SK-N-SH (cell line): Measurements from ENCODE around the gene CDK4. TPM values are rescaled to one million over a fixed set of nuclear protein-coding genes. Genes with fewer than 3 reads are reported as not detected.

Source experiments
- CTCF ChIA-PET: fragments of 300-600, 350-600 bp; formaldehyde crosslinking; extraction: SDS; loops from one replicate; lab custom pipeline; 2021; lab: Yijun Ruan, JAX
- POLR2A ChIA-PET: fragments of 350-600 bp; sonication (Branson Sonifier 250); formaldehyde crosslinking; extraction: SDS; loops from one replicate; lab custom pipeline; 2020; ENCODE audit warnings: antibody characterized with exemption, inconsistent platforms; lab: Yijun Ruan, JAX
- DNase-seq: peaks from one replicate; pipeline ENCODE4 v3.0.0; 2012
- H2AFZ ChIP-seq: fragments of 200-600 bp; sonication (generic); 2 replicates; pipeline ENCODE4 v1.8.1; 2016; ENCODE audit warnings: antibody characterized with exemption, mild to moderate bottlenecking, low read depth
- H3F3A ChIP-seq: fragments of 200-600 bp; sonication (generic); replicated peaks from 2 replicates; pipeline ENCODE3; 2016; ENCODE audit warnings: antibody characterized with exemption, mild to moderate bottlenecking; ENCODE audit not compliant: insufficient read depth
- H3K27ac ChIP-seq, 2 experiments: fragments of 200-500 bp in 1 of 2; fragments of 200-600 bp in 1 of 2; sonication (Bioruptor generic) in 1 of 2; sonication (generic), shearing (Covaris generic) in 1 of 2; 2 replicates each; pipeline versions ENCODE4 v1.5.1 to v1.6.1; 2014 to 2016; ENCODE audit warnings: low read depth in 2 of 2, inconsistent platforms in 1 of 2, low read length in 1 of 2, mild to moderate bottlenecking in 1 of 2, mixed read lengths in 1 of 2
- H3K27me3 ChIP-seq: fragments of 200-600 bp; sonication (generic), shearing (Covaris generic); 2 replicates; pipeline ENCODE4 v1.6.1; 2016; ENCODE audit warnings: mixed run types; ENCODE audit not compliant: insufficient read depth
- H3K36me3 ChIP-seq, 2 experiments: fragments of 200-500 bp in 1 of 2; fragments of 200-600 bp in 1 of 2; sonication (Bioruptor generic) in 1 of 2; sonication (generic) in 1 of 2; replicated peaks in 1 of 2; 2 replicates each; pipeline versions ENCODE3 to v1.5.1; 2014 to 2016; ENCODE audit warnings: low read length in 1 of 2, mild to moderate bottlenecking in 1 of 2; ENCODE audit not compliant: insufficient read depth in 2 of 2, control insufficient read depth in 1 of 2
- H3K4me1 ChIP-seq, 2 experiments: fragments of 200-500 bp in 1 of 2; fragments of 200-600 bp in 1 of 2; sonication (Bioruptor generic) in 1 of 2; sonication (generic), shearing (Covaris generic) in 1 of 2; 2 replicates each; pipeline versions ENCODE4 v1.5.1 to v1.6.1; 2014 to 2016; ENCODE audit warnings: low read depth in 1 of 2, low read length in 1 of 2, mixed run types in 1 of 2; ENCODE audit not compliant: insufficient read depth in 2 of 2, control insufficient read depth in 1 of 2
- H3K4me2 ChIP-seq: fragments of 200-600 bp; sonication (generic), shearing (Covaris generic); 2 replicates; pipeline ENCODE4 v1.6.1; 2017; ENCODE audit warnings: mixed run types
- H3K4me3 ChIP-seq, 2 experiments: fragments of 200-500 bp in 1 of 2; fragments of 200-600 bp in 1 of 2; sonication (Bioruptor generic) in 1 of 2; sonication (generic), shearing (Covaris generic) in 1 of 2; 2 replicates each; pipeline versions ENCODE4 v1.5.1 to v1.8.1; 2014 to 2016; ENCODE audit warnings: low read depth in 2 of 2, inconsistent platforms in 1 of 2, low read length in 1 of 2, mild to moderate bottlenecking in 1 of 2, mixed read lengths in 1 of 2, moderate library complexity in 1 of 2
- H3K79me2 ChIP-seq: fragments of 200-600 bp; sonication (generic); 2 replicates; pipeline ENCODE4 v1.8.1; 2017; ENCODE audit warnings: mild to moderate bottlenecking; ENCODE audit not compliant: insufficient read depth
- H3K9ac ChIP-seq: fragments of 200-600 bp; sonication (generic); 2 replicates; pipeline ENCODE4 v1.6.1; 2017; ENCODE audit warnings: mixed run types
- H3K9me2 ChIP-seq: fragments of 200-600 bp; sonication (generic); 2 replicates; pipeline ENCODE4 v1.6.1; 2017; ENCODE audit warnings: mixed run types
- H3K9me3 ChIP-seq: fragments of 200-600 bp; sonication (generic); 2 replicates; pipeline ENCODE4 v1.6.1; 2017; ENCODE audit warnings: mixed run types, mild to moderate bottlenecking, moderate library complexity
- H4K20me1 ChIP-seq: fragments of 200-600 bp; sonication (generic); 2 replicates; pipeline ENCODE4 v1.6.1; 2017; ENCODE audit warnings: mild to moderate bottlenecking, mixed run types; ENCODE audit not compliant: insufficient read depth
- EP300 ChIP-seq, 2 experiments: IDR thresholded peaks; 2 replicates each; pipeline versions ENCODE4 v1.4.0 to v1.6.1; 2012; ENCODE audit warnings: borderline replicate concordance in 1 of 2, low read depth in 1 of 2, low read length in 1 of 2
- FOXJ3 ChIP-seq: sonication (generic); formaldehyde crosslinking; IDR thresholded peaks from 2 replicates; pipeline ENCODE4 v1.5.1; 2020; ENCODE audit warnings: mild to moderate bottlenecking, missing genetic modification reagents
- GATA2 ChIP-seq: sonication (generic); formaldehyde crosslinking; IDR thresholded peaks from 2 replicates; pipeline ENCODE4 v1.5.0; 2020; ENCODE audit warnings: mild to moderate bottlenecking, missing genetic modification reagents
- MXI1 ChIP-seq: IDR thresholded peaks from 2 replicates; pipeline ENCODE4 v1.6.1; 2012; ENCODE audit warnings: mild to moderate bottlenecking, low read depth, low read length, improper control_type of control experiment
- POLR2AphosphoS5 ChIP-seq: IDR thresholded peaks from 2 replicates; pipeline ENCODE4 v1.6.1; 2012; ENCODE audit warnings: low read depth, low read length
- RFX5 ChIP-seq: IDR thresholded peaks from 2 replicates; pipeline ENCODE4 v1.6.1; 2012; ENCODE audit warnings: mild to moderate bottlenecking, improper control_type of control experiment, low read length
- RXRA ChIP-seq: IDR thresholded peaks from 2 replicates; pipeline ENCODE4 v1.4.0; 2012; ENCODE audit warnings: low read depth, mild to moderate bottlenecking, borderline replicate concordance
- SIN3A ChIP-seq: IDR thresholded peaks from 2 replicates; pipeline ENCODE4 v1.6.1; 2012; ENCODE audit warnings: low read depth, mild to moderate bottlenecking, low read length, moderate library complexity, borderline replicate concordance
- SMC3 ChIP-seq: IDR thresholded peaks from 2 replicates; pipeline ENCODE4 v1.6.1; 2012; ENCODE audit warnings: low read depth, low read length, improper control_type of control experiment
- TCF12 ChIP-seq: IDR thresholded peaks from 2 replicates; pipeline ENCODE4 v1.4.0; 2012
- WGBS: methylation state at CpG from one replicate; pipeline ENCODE4 v1.1.6; 2017; ENCODE audit warnings: low lambda C conversion rate; 5-methylcytosine and 5-hydroxymethylcytosine counted together
- polyA plus RNA-seq, 3 experiments: library from polyadenylated mRNA; depleted of rRNA; stranded (reverse); fragments of >200 nt; gene quantifications; 2 replicates each; pipeline ENCODE4 v1.2.3, GENCODE V29; 2012
- TF ChIP-seq, protein P1 (sequence below): fragments of 150-350 bp; IDR thresholded peaks from 2 replicates; pipeline ENCODE4 v1.6.1; 2016; ENCODE audit warnings: mild to moderate bottlenecking, low read depth, low read length
- TF ChIP-seq, protein P2 (sequence below): fragments of 150-350 bp; IDR thresholded peaks from 2 replicates; pipeline ENCODE4 v1.6.1; 2017; ENCODE audit warnings: antibody characterized with exemption, low read length, low read depth, borderline replicate concordance
- TF ChIP-seq, protein P3 (sequence below): IDR thresholded peaks from 2 replicates; pipeline ENCODE4 v1.6.1; 2012; ENCODE audit warnings: mild to moderate bottlenecking, low read depth, low read length, moderate library complexity
- TF ChIP-seq, protein P4 (sequence below): IDR thresholded peaks from 2 replicates; pipeline ENCODE4 v1.4.0; 2012; ENCODE audit warnings: low read depth
- TF ChIP-seq, protein P5 (sequence below): IDR thresholded peaks from 2 replicates; pipeline ENCODE4 v1.4.0; 2012; ENCODE audit warnings: low read depth, borderline replicate concordance

The CDK4 gene
- polyA plus RNA-seq, 1 of the 3 experiments (the other 2 are of a cell fraction), result 324 TPM

DNA sequence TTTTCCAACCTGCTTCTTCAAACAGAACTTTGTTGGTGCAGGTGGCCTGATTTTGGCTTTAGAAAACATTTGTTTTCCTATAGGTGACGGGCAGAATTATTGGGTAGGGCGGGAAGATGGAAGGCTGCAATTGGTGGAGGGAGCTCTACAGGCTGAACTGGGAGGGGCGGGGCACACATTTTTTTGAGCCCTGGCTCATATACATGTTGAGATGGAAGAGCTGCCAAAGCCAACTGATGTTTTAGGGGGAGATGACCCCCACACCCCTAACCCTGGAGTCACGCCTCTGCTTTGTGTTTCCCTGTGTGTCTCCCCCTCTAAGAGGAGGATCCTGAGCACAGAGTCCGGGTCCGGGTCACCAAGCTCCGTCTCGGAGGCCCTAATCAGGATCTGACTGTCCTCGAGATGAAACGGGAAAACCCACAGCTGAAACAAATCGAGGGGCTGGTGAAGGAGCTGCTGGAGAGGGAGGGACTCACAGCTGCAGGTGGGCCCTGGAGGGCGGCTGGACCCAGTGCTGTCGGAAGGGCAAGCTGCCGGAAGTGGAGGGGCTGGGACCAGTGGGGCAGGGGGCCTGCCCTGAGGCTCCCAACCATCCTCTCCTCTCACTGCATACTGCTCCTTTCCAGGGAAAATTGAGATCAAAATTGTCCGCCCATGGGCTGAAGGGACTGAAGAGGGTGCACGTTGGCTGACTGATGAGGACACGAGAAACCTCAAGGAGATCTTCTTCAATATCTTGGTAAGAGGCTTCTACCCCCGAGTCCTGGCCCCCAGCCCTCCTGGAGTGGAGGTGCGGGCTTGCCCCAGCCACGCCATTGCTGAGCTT lies 32.1 kb downstream of the CDK4 start:
- no peak overlapping the region for H2AFZ ChIP-seq
- H3K27me3 ChIP-seq, result no peaks in the 10 kb centered on the region
- peaks cover 7% of the 10 kb centered on the region for H3F3A ChIP-seq
- no peaks in the 10 kb centered on the region for H3K4me1 ChIP-seq
- TF ChIP-seq MXI1 (no peak), EP300 (IDR thresholded peaks at IDR 0.05; ENCODE audit: borderline replicate concordance in 1 of 2, low read depth in 1 of 2, low read length in 1 of 2) (no peak)
- H3K36me3 ChIP-seq, result peaks cover 7 to 43% of the 10 kb centered on the region in 2 experiments
- ChIA-PET CTCF (interaction anchor here (1.1 to 9.4 kb wide), 5 partner anchors 16 to 137 kb away, joined by 3 to 133 read pairs (median 5); partner anchors contain the start of genes AGAP2 and B4GALNT1), POLR2A (interaction anchor here (1.2 kb wide), 1 partner anchor 11 kb away, joined by 3 read pairs; no protein-coding TSS in a partner anchor)
- H3K9ac ChIP-seq, result no peak overlapping the region
- no peak overlapping the region for H3K4me3 ChIP-seq
- H3K27ac ChIP-seq, result no peak overlapping the region
- H3K4me2 ChIP-seq, result no peak overlapping the region
- 95% methylated on average over 18 of the region's 20 CpGs for WGBS
- no peaks in the 10 kb centered on the region for H3K79me2 ChIP-seq
- no peaks in the 10 kb centered on the region for H3K9me3 ChIP-seq
- no peaks in the 10 kb centered on the region for H4K20me1 ChIP-seq
- no peak for DNase-seq
- H3K9me2 ChIP-seq, result no peaks in the 10 kb centered on the region

DNA sequence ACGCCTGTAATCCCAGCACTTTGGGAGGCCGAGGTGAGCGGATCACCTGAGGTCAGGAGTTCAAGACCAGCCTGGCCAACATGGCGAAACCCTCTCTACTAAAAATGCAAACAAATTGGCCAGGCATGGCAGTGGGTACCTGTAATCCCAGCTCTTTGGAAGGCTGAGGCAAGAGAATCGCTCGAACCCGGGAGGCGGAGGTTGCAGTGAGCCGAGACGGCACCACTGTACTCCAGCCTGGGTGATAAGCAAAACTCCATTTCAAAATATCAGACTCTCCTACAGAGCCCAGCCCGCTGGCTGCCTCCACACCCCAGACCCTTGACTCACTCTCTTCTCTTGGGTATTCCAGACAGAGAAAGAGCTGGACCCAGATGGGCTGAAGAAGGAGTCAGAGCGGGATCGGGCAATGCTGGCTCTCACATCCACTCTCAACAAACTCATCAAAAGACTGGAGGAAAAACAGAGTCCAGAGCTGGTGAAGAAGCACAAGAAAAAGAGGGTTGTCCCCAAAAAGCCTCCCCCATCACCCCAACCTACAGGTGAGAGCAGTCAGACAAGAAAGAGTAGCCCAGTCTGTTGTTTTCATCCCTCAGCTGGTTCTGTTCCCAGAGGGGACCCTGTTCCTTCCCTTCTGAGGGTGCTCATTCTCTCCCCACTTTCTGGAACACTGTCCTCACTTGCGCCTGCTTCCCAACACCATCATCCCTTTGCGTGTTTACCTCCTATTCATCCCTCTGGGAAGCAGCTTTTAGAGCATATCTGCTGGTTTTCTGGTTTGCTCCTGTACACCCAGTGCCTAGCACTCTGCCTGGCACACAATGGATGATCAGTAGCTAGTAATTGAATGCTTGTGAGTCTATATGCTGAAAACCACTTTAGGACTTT lies 33.2 kb downstream of the CDK4 start:
- H3K27ac ChIP-seq, result no peak overlapping the region
- peaks cover 7% of the 10 kb centered on the region for H3F3A ChIP-seq
- H3K36me3 ChIP-seq, result peaks cover 12 to 43% of the 10 kb centered on the region in 2 experiments
- no peaks in the 10 kb centered on the region for H3K9me3 ChIP-seq
- no peak overlapping the region for H3K4me3 ChIP-seq
- no peaks in the 10 kb centered on the region for H3K4me1 ChIP-seq
- no peak overlapping the region for H3K9ac ChIP-seq
- H3K4me2 ChIP-seq, result no peak overlapping the region
- H4K20me1 ChIP-seq, result no peaks in the 10 kb centered on the region
- H3K79me2 ChIP-seq, result no peaks in the 10 kb centered on the region
- no peak for DNase-seq
- 99% methylated on average over 15 of the region's 15 CpGs for WGBS
- H3K27me3 ChIP-seq, result no peaks in the 10 kb centered on the region
- no peak overlapping the region for H2AFZ ChIP-seq
- ChIA-PET POLR2A (no interaction called here), CTCF (interaction anchor here (1.1 to 9.4 kb wide), 5 partner anchors 17 to 136 kb away, joined by 3 to 133 read pairs (median 5); partner anchors contain the start of gene AGAP2)
- no peaks in the 10 kb centered on the region for H3K9me2 ChIP-seq
- TF ChIP-seq RXRA (no peak), EP300 (IDR thresholded peaks at IDR 0.05; ENCODE audit: borderline replicate concordance in 1 of 2, low read depth in 1 of 2, low read length in 1 of 2) (no peak), POLR2AphosphoS5 (no peak), TCF12 (no peak), GATA2 (CRISPR knock-in tag) (no peak), SIN3A (no peak), RFX5 (no peak), FOXJ3 (CRISPR knock-in tag) (no peak), SMC3 (no peak)
- TF ChIP-seq, protein P1, sequence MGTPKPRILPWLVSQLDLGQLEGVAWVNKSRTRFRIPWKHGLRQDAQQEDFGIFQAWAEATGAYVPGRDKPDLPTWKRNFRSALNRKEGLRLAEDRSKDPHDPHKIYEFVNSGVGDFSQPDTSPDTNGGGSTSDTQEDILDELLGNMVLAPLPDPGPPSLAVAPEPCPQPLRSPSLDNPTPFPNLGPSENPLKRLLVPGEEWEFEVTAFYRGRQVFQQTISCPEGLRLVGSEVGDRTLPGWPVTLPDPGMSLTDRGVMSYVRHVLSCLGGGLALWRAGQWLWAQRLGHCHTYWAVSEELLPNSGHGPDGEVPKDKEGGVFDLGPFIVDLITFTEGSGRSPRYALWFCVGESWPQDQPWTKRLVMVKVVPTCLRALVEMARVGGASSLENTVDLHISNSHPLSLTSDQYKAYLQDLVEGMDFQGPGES, result no peak
- TF ChIP-seq, protein P2, sequence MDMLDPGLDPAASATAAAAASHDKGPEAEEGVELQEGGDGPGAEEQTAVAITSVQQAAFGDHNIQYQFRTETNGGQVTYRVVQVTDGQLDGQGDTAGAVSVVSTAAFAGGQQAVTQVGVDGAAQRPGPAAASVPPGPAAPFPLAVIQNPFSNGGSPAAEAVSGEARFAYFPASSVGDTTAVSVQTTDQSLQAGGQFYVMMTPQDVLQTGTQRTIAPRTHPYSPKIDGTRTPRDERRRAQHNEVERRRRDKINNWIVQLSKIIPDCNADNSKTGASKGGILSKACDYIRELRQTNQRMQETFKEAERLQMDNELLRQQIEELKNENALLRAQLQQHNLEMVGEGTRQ, result no peak
- TF ChIP-seq, protein P3, sequence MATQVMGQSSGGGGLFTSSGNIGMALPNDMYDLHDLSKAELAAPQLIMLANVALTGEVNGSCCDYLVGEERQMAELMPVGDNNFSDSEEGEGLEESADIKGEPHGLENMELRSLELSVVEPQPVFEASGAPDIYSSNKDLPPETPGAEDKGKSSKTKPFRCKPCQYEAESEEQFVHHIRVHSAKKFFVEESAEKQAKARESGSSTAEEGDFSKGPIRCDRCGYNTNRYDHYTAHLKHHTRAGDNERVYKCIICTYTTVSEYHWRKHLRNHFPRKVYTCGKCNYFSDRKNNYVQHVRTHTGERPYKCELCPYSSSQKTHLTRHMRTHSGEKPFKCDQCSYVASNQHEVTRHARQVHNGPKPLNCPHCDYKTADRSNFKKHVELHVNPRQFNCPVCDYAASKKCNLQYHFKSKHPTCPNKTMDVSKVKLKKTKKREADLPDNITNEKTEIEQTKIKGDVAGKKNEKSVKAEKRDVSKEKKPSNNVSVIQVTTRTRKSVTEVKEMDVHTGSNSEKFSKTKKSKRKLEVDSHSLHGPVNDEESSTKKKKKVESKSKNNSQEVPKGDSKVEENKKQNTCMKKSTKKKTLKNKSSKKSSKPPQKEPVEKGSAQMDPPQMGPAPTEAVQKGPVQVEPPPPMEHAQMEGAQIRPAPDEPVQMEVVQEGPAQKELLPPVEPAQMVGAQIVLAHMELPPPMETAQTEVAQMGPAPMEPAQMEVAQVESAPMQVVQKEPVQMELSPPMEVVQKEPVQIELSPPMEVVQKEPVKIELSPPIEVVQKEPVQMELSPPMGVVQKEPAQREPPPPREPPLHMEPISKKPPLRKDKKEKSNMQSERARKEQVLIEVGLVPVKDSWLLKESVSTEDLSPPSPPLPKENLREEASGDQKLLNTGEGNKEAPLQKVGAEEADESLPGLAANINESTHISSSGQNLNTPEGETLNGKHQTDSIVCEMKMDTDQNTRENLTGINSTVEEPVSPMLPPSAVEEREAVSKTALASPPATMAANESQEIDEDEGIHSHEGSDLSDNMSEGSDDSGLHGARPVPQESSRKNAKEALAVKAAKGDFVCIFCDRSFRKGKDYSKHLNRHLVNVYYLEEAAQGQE, result no peak
- TF ChIP-seq, protein P4, sequence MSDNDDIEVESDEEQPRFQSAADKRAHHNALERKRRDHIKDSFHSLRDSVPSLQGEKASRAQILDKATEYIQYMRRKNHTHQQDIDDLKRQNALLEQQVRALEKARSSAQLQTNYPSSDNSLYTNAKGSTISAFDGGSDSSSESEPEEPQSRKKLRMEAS, result no peak
- TF ChIP-seq, protein P5, sequence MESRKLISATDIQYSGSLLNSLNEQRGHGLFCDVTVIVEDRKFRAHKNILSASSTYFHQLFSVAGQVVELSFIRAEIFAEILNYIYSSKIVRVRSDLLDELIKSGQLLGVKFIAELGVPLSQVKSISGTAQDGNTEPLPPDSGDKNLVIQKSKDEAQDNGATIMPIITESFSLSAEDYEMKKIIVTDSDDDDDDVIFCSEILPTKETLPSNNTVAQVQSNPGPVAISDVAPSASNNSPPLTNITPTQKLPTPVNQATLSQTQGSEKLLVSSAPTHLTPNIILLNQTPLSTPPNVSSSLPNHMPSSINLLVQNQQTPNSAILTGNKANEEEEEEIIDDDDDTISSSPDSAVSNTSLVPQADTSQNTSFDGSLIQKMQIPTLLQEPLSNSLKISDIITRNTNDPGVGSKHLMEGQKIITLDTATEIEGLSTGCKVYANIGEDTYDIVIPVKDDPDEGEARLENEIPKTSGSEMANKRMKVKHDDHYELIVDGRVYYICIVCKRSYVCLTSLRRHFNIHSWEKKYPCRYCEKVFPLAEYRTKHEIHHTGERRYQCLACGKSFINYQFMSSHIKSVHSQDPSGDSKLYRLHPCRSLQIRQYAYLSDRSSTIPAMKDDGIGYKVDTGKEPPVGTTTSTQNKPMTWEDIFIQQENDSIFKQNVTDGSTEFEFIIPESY, result no peak
